ENCODE data around the gene TRIM33. TPM values are rescaled to one million over a fixed set of nuclear protein-coding genes. Genes with fewer than 3 reads are reported as not detected.

TRIM33 gene
- total RNA-seq, 1 experiment from 2014 or later: 53.8 TPM

- no peak overlapping the region for H4K8ac ChIP-seq (replicated peaks; ENCODE audit: insufficient read length, low read depth, low read length)
- H3K18ac ChIP-seq (ENCODE audit: insufficient read length, low read depth, low read length): no peak overlapping the region
- H3K9me3 Mint-ChIP-seq: no peaks in the 10 kb centered on the region
- no peak for DNase-seq
- H3K4ac ChIP-seq (ENCODE audit: low read depth, low read length): no peak overlapping the region
- peaks cover 16 to 45% (median 40%) of the 10 kb centered on the region in 3 experiments; a peak in 6 of 7 replicates for H3K36me3 Mint-ChIP-seq (ENCODE audit: insufficient read depth in 1 of 3, low read depth in 3 of 3)
- H3K9me3 ChIP-seq (ENCODE audit: control insufficient read depth, low read depth, low read length): no peaks in the 10 kb centered on the region
- no peak overlapping the region for H2AFZ ChIP-seq (ENCODE audit: low read length)
- no peak overlapping the region for H2BK20ac ChIP-seq (ENCODE audit: low read depth, low read length, poor library complexity, severe bottlenecking)
- H3K4me1 Mint-ChIP-seq: peaks cover 13 to 19% of the 10 kb centered on the region in 2 experiments
- H3K27me3 Mint-ChIP-seq (ENCODE audit: low read depth): no peaks in the 10 kb centered on the region
- H3K79me2 ChIP-seq (ENCODE audit: insufficient read depth, low read length): no peaks in the 10 kb centered on the region
- H3K27ac ChIP-seq (ENCODE audit: insufficient read length, low read depth, low read length): no peak overlapping the region
- H4K91ac ChIP-seq (ENCODE audit: insufficient read length, low read depth, low read length): no peak overlapping the region
- H3K56ac ChIP-seq (ENCODE audit: insufficient read length, low read depth, low read length): no peak overlapping the region
- H2BK12ac ChIP-seq (ENCODE audit: insufficient read length, low read depth, low read length): no peak overlapping the region
- no peaks in the 10 kb centered on the region for H3K27me3 ChIP-seq (ENCODE audit: insufficient read depth, low read length)
- H3K4me1 ChIP-seq (ENCODE audit: insufficient read depth, low read length): no peaks in the 10 kb centered on the region
- H2BK15ac ChIP-seq (ENCODE audit: low read depth, low read length): no peak overlapping the region
- no peak overlapping the region for H3T11ph ChIP-seq (ENCODE audit: low read length)
- no peak overlapping the region for H3K4me3 Mint-ChIP-seq
- no peak overlapping the region for H3K27ac Mint-ChIP-seq
- H2BK5ac ChIP-seq (ENCODE audit: insufficient read length, low read length): no peak overlapping the region
- H3K14ac ChIP-seq (ENCODE audit: insufficient read depth, low read length): no peak overlapping the region
- no peak overlapping the region for H2BK120ac ChIP-seq (ENCODE audit: low read depth, low read length, poor library complexity, severe bottlenecking)
- H3K4me2 ChIP-seq (ENCODE audit: insufficient read depth, insufficient read length, low read length): no peak overlapping the region
- H3K9ac ChIP-seq (ENCODE audit: extremely low read depth, insufficient read length, low read length): no peak overlapping the region
- H2AK5ac ChIP-seq (ENCODE audit: insufficient read length, low read length): no peak overlapping the region
- H4K20me1 ChIP-seq (ENCODE audit: control insufficient read depth, insufficient read depth, insufficient read length): no peaks in the 10 kb centered on the region
- no peaks in the 10 kb centered on the region for H3K23me2 ChIP-seq (ENCODE audit: insufficient read length, low read depth, low read length, poor library complexity, severe bottlenecking)
- no peaks in the 10 kb centered on the region for H3K79me1 ChIP-seq (ENCODE audit: insufficient read depth, low read depth, low read length, poor library complexity, severe bottlenecking)
- no peak overlapping the region for H3K23ac ChIP-seq (ENCODE audit: insufficient read length, low read depth, low read length)
- H4K5ac ChIP-seq (ENCODE audit: insufficient read length, low read depth, low read length): no peak overlapping the region
- TF ChIP-seq CTCF (conservative IDR thresholded peaks at IDR 0.05): no peak
Measured at GRCh38 chr1:114455102-114455785, 55.8 kb downstream of the TRIM33 start.

Data from H9 (cell line).